Testis (tissue), 3 donors: Measurements from ENCODE around the gene SIGLEC15. TPM values are rescaled to one million over a fixed set of nuclear protein-coding genes. Genes with fewer than 3 reads are reported as not detected.
A peak's percentile ranks its signal among the peaks of the same experiment; 100 is the strongest.

Experiments used
- DNase-seq: peaks from one replicate; pipeline ENCODE4 v3.0.0-alpha.2; 2019
- H3K27ac ChIP-seq, 2 donors: fragments of 200-600 bp; sonication (generic); one replicate each; pipeline ENCODE4 v1.5.1; 2019
- H3K27me3 ChIP-seq: fragments of 200-600 bp; sonication (generic); one replicate; pipeline ENCODE4 v1.5.1; 2019
- H3K36me3 ChIP-seq: fragments of 200-600 bp; sonication (generic); one replicate; pipeline ENCODE4 v1.5.1; 2017; ENCODE audit warnings: low read depth; ENCODE audit errors: missing control alignments
- H3K4me1 ChIP-seq: fragments of 200-600 bp; sonication (generic); one replicate; pipeline ENCODE4 v1.5.1; 2019
- H3K4me3 ChIP-seq, 2 donors: fragments of 200-600 bp; sonication (generic); one replicate each; pipeline ENCODE4 v1.5.1; 2017 to 2019
- H3K9me3 ChIP-seq: fragments of 200-600 bp; sonication (generic); one replicate; pipeline ENCODE4 v1.5.1; 2017
- CTCF ChIP-seq, 3 experiments: fragments of 450-650 bp in 2 of 3; fragments of 200-600 bp in 1 of 3; sonication (generic) in 1 of 3; IDR thresholded peaks; one replicate each; pipeline ENCODE4 v1.5.1; 2016 to 2019; ENCODE audit warnings: antibody characterized with exemption in 3 of 3, mild to moderate bottlenecking in 2 of 3, moderate library complexity in 1 of 3
- POLR2A ChIP-seq: fragments of 450-650 bp; IDR thresholded peaks from one replicate; pipeline ENCODE4 v1.6.1; 2017; ENCODE audit warnings: antibody characterized with exemption, mild to moderate bottlenecking, moderate library complexity
- WGBS, 2 donors: methylation state at CpG; one replicate each; pipeline ENCODE4 v1.1.5; 2018; 5-methylcytosine and 5-hydroxymethylcytosine counted together
- intact Hi-C: fragments of 100-400 bp; cut with DNase I; formaldehyde crosslinking; loops from one replicate; pipeline ENCODE4 v1.15.1; 2023; ENCODE audit warnings: low total_unique reads
- polyA plus RNA-seq: library from polyadenylated mRNA; stranded (reverse); fragments of 350-450 nt; fragmentation: Illumina TruSeq; extraction: RNeasy Lipid Tissue Mini Kit (QIAGEN cat#74804); gene quantifications from one replicate; pipeline ENCODE4 v1.2.3, GENCODE V29; 2014; ENCODE audit warnings: low read depth, low replicate concordance; ENCODE audit not compliant: insufficient read depth
- total RNA-seq, 2 donors: library from RNA; depleted of rRNA; stranded (reverse); fragments of >200 nt; gene quantifications; one replicate each; pipeline ENCODE4 v1.2.3, GENCODE V29; 2016

SIGLEC15 gene
- total and polyA plus RNA-seq, 3 donors from 2014 or later, result 0.19 to 0.20 TPM; not detected in 1

- H3K27ac ChIP-seq, result no peak overlapping the region
- DNase-seq, result no peak
- WGBS, 2 donors, result 94 to 96% methylated on average over 3 of the region's 3 CpGs
- no peaks in the 10 kb centered on the region for H3K27me3 ChIP-seq
- intact Hi-C loops, result no loop called here
- no peaks in the 10 kb centered on the region for H3K36me3 ChIP-seq
- TF ChIP-seq CTCF (IDR thresholded peaks at IDR 0.05), result no peak
- TF ChIP-seq POLR2A, result no peak
- H3K4me1 ChIP-seq, result no peaks in the 10 kb centered on the region
- no peaks in the 10 kb centered on the region for H3K9me3 ChIP-seq
- no peak overlapping the region for H3K4me3 ChIP-seq
Measured at GRCh38 chr18:45876161-45876560, 50.7 kb downstream of the SIGLEC15 start.

- Histone ChIP-seq H3K9me3 (no peaks in the 10 kb centered on the region), H3K4me3 (no peak overlapping the region), H3K27me3 (no peaks in the 10 kb centered on the region), H3K4me1 (no peaks in the 10 kb centered on the region), H3K27ac (no peak overlapping the region), H3K36me3 (no peaks in the 10 kb centered on the region)
- TF ChIP-seq POLR2A (no peak), CTCF (IDR thresholded peaks at IDR 0.05) (no peak)
- intact Hi-C loops, result no loop called here
- no peak for DNase-seq
- 95 to 96% methylated on average over 3 of the region's 3 CpGs for WGBS, 2 donors
Measured at GRCh38 chr18:45877403-45877802, 51.9 kb downstream of the SIGLEC15 start.

- TF ChIP-seq POLR2A (no peak), CTCF (IDR thresholded peaks at IDR 0.05) (peak; percentile 74 to 98 (median 80))
- Histone ChIP-seq H3K9me3 (no peaks in the 10 kb centered on the region), H3K27me3 (no peaks in the 10 kb centered on the region), H3K4me1 (no peaks in the 10 kb centered on the region), H3K36me3 (no peaks in the 10 kb centered on the region), H3K27ac (no peak overlapping the region), H3K4me3 (no peak overlapping the region)
- DNase-seq, result peak; percentile 75
- intact Hi-C loops, result loop anchor here (10.0 kb wide), 1 partner anchor 185 kb away; no protein-coding TSS in a partner anchor
- 40 to 43% methylated on average over 16 to 17 of the region's 17 CpGs for WGBS, 2 donors
Measured at GRCh38 chr18:45879681-45880655, 54.5 kb downstream of the SIGLEC15 start.

GRCh38 chr18:45880876-45881558 is 55.5 kb downstream of the SIGLEC15 start:
- H3K4me1 ChIP-seq, result no peaks in the 10 kb centered on the region
- no peak for TF ChIP-seq POLR2A
- no peak for TF ChIP-seq CTCF (IDR thresholded peaks at IDR 0.05)
- no peak for DNase-seq
- intact Hi-C loops, result loop anchor here (10.0 kb wide), 1 partner anchor 186 kb away; no protein-coding TSS in a partner anchor
- H3K9me3 ChIP-seq, result no peaks in the 10 kb centered on the region
- H3K4me3 ChIP-seq, result no peak overlapping the region
- H3K36me3 ChIP-seq, result no peaks in the 10 kb centered on the region
- no peak overlapping the region for H3K27ac ChIP-seq
- H3K27me3 ChIP-seq, result no peaks in the 10 kb centered on the region
- 92 to 94% methylated on average over 3 of the region's 3 CpGs for WGBS, 2 donors
